OCI-M2 (cell line): ENCODE measurements around the gene TMC2.
"Not testable (repeated sequence)": the region's sequence is repeated elsewhere in the genome, so short reads cannot be mapped to it uniquely, and the experiment has no call there.

Source experiments
- DNase-seq: peaks from one replicate; lab custom pipeline; 2025; ENCODE audit not compliant: unreplicated experiment; lab: John Stamatoyannopoulos, UW

TMC2 gene

GRCh38 chr20:2523919-2524708 lies 12.3 kb upstream of the TMC2 start:
- peak; percentile 43 for DNase-seq

GRCh38 chr20:2524709-2525506 lies 11.5 kb upstream of the TMC2 start:
- no peak for DNase-seq

GRCh38 chr20:2526218-2526583 lies 10.2 kb upstream of the TMC2 start:
- not testable (repeated sequence) for DNase-seq

- DNase-seq: no peak
Measured at GRCh38 chr20:2527762-2528161, 8.6 kb upstream of the TMC2 start.

- DNase-seq: no peak
Measured at GRCh38 chr20:2528671-2529271, 7.6 kb upstream of the TMC2 start.

GRCh38 chr20:2533118-2533517 lies 3.3 kb upstream of the TMC2 start:
- no peak for DNase-seq

- no peak for DNase-seq
Measured at GRCh38 chr20:2535711-2536559, 438 bp upstream of the TMC2 start.

- DNase-seq: no peak
Measured at GRCh38 chr20:2537101-2537500, 728 bp downstream of the TMC2 start.

GRCh38 chr20:2538356-2538755 lies 2.0 kb downstream of the TMC2 start:
- DNase-seq: no peak

- DNase-seq: no peak
Measured at GRCh38 chr20:2538931-2539720, 2.8 kb downstream of the TMC2 start.

GRCh38 chr20:2541940-2542339 lies 5.6 kb downstream of the TMC2 start:
- DNase-seq: no peak

GRCh38 chr20:2542361-2542760 lies 6.0 kb downstream of the TMC2 start:
- no peak for DNase-seq

GRCh38 chr20:2544211-2544610 lies 7.8 kb downstream of the TMC2 start:
- no peak for DNase-seq

- DNase-seq: no peak
Measured at GRCh38 chr20:2545594-2545993, 9.2 kb downstream of the TMC2 start.

GRCh38 chr20:2557873-2558580 lies 21.7 kb downstream of the TMC2 start:
- DNase-seq: no peak

GRCh38 chr20:2558581-2559278 lies 22.4 kb downstream of the TMC2 start:
- DNase-seq: no peak

- DNase-seq: no peak
Measured at GRCh38 chr20:2559279-2559626, 22.9 kb downstream of the TMC2 start.

GRCh38 chr20:2559651-2560050 lies 23.3 kb downstream of the TMC2 start:
- DNase-seq: no peak

- DNase-seq: no peak
Measured at GRCh38 chr20:2563116-2563515, 26.7 kb downstream of the TMC2 start.
